Lung (tissue), 12 donors: Measurements from ENCODE around the gene HSPG2. TPM values are rescaled to one million over a fixed set of nuclear protein-coding genes. Genes with fewer than 3 reads are reported as not detected.

ENCODE experiments used
- ATAC-seq: fragments of 200-7000 bp; cut with Tn5 transposase; one replicate; pipeline ENCODE4 v1.9.1; 2020; ENCODE audit warnings: moderate number of reproducible peaks; ENCODE audit not compliant: insufficient read depth, low FRiP score
- DNase-seq, 3 donors: peaks; one replicate each; pipeline ENCODE4 v3.0.0-alpha.2; 2013 to 2017
- H3K27ac ChIP-seq, 2 donors: one replicate each; pipeline ENCODE4 v1.5.1; 2013; ENCODE audit warnings: mild to moderate bottlenecking in 2 of 2, moderate library complexity in 2 of 2, control low read depth in 1 of 2, inconsistent platforms in 1 of 2, low read depth in 1 of 2, low read length in 1 of 2
- H3K27me3 ChIP-seq, 3 donors: one replicate each; pipeline ENCODE4 v1.5.1; 2013; ENCODE audit warnings: low read length in 2 of 3; ENCODE audit not compliant: control insufficient read depth in 3 of 3, insufficient read depth in 3 of 3
- H3K36me3 ChIP-seq, 4 donors: one replicate each; pipeline ENCODE4 v1.5.1; 2013; ENCODE audit warnings: low read length in 4 of 4, mild to moderate bottlenecking in 1 of 4, moderate library complexity in 1 of 4; ENCODE audit not compliant: control insufficient read depth in 4 of 4, insufficient read depth in 4 of 4
- H3K4me1 ChIP-seq, 5 donors: one replicate each; pipeline ENCODE4 v1.5.1; 2013; ENCODE audit warnings: low read length in 5 of 5, mild to moderate bottlenecking in 2 of 5, moderate library complexity in 1 of 5; ENCODE audit not compliant: control insufficient read depth in 5 of 5, insufficient read depth in 5 of 5
- H3K4me3 ChIP-seq: one replicate; pipeline ENCODE4 v1.5.1; 2013; ENCODE audit warnings: mild to moderate bottlenecking, control low read depth, moderate library complexity
- H3K9ac ChIP-seq, 2 donors: one replicate each; pipeline ENCODE4 v1.5.1; 2013; ENCODE audit warnings: low read length in 2 of 2, control low read depth in 1 of 2; ENCODE audit not compliant: insufficient read depth in 1 of 2
- H3K9me3 ChIP-seq, 4 donors: one replicate each; pipeline ENCODE4 v1.5.1; 2013; ENCODE audit warnings: low read length in 3 of 4, mild to moderate bottlenecking in 1 of 4, moderate library complexity in 1 of 4; ENCODE audit not compliant: control insufficient read depth in 4 of 4, insufficient read depth in 3 of 4
- CTCF ChIP-seq: IDR thresholded peaks from 2 replicates; pipeline ENCODE4 v1.5.1; 2012; ENCODE audit warnings: mild to moderate bottlenecking; ENCODE audit errors: control extremely low read depth, extremely low read depth
- WGBS, 2 donors: extraction: QIAGEN DNeasy Blood & Tissue Kit; methylation state at CpG; one replicate each; pipeline ENCODE4 v1.1.7; 2013; 5-methylcytosine and 5-hydroxymethylcytosine counted together
- polyA plus RNA-seq, 2 donors: library from polyadenylated mRNA; stranded (reverse); fragments of 200-250 nt; gene quantifications; one replicate each; pipeline ENCODE4 v1.2.1, GENCODE V29; 2013
- total RNA-seq, 2 donors: library from RNA; depleted of rRNA in 1 of 2; stranded (reverse); fragments of >200 nt in 1 of 2; gene quantifications; one replicate each; pipeline ENCODE4 v1.2.1, GENCODE V29; 2014 to 2021
- donor health status: control.
- donor health status: control.
- donor health status: Bipolar disorder and iron deficiency.
- donor health status: healthy.
- donor health status: DM: yes; HTN: yes; CAD: no.

HSPG2 gene
- total and polyA plus RNA-seq, 4 donors = 58.0 to 335 (median 140) TPM

GRCh38 chr1:21904704-21905520, 32.2 kb downstream of the HSPG2 start:
- peak overlapping the region; percentile 61 to 72 for H3K27ac ChIP-seq
- no peak overlapping the region for H3K4me3 ChIP-seq
- H3K4me1 ChIP-seq = peaks cover 2 to 44% (median 34%) of the 10 kb centered on the region in 5 donors
- ATAC-seq (peak; percentile 65), DNase-seq (peak in 2 of 3 donors; percentile 40 to 41)
- no peaks in the 10 kb centered on the region for H3K9me3 ChIP-seq
- H3K36me3 ChIP-seq = no peaks in the 10 kb centered on the region
- TF ChIP-seq CTCF = no peak
- H3K27me3 ChIP-seq = no peaks in the 10 kb centered on the region
- WGBS, 2 donors = 70 to 71% methylated on average over 21 to 22 of the region's 22 CpGs
- no peak overlapping the region for H3K9ac ChIP-seq

GRCh38 chr1:21904454-21904703, 32.7 kb downstream of the HSPG2 start:
- no peaks in the 10 kb centered on the region for H3K27me3 ChIP-seq
- H3K36me3 ChIP-seq = no peaks in the 10 kb centered on the region
- peaks cover 2 to 44% (median 30%) of the 10 kb centered on the region in 5 donors for H3K4me1 ChIP-seq
- no peak overlapping the region for H3K9ac ChIP-seq
- no peak for DNase-seq
- H3K27ac ChIP-seq = peak overlapping the region; percentile 61 to 72
- WGBS, 2 donors = 68 to 76% methylated on average over 4 to 6 of the region's 6 CpGs
- no peak for TF ChIP-seq CTCF
- no peak overlapping the region for H3K4me3 ChIP-seq
- no peaks in the 10 kb centered on the region for H3K9me3 ChIP-seq
- no peak for ATAC-seq

GRCh38 chr1:21903638-21904453, 33.3 kb downstream of the HSPG2 start:
- no peak for TF ChIP-seq CTCF
- Histone ChIP-seq H3K4me3 (no peak overlapping the region), H3K4me1 (peaks cover 2 to 42% (median 30%) of the 10 kb centered on the region in 5 donors), H3K27me3 (no peaks in the 10 kb centered on the region), H3K9ac (no peak overlapping the region), H3K9me3 (no peaks in the 10 kb centered on the region), H3K36me3 (no peaks in the 10 kb centered on the region), H3K27ac (peak overlapping the region; percentile 61 to 72)
- DNase-seq = no peak
- ATAC-seq = no peak
- 68 to 77% methylated on average over 26 of the region's 26 CpGs for WGBS, 2 donors
